HCT116 (cell line): ENCODE results near the gene AKAP8.

ENCODE experiments used
- EZH2 ChIP-seq: fragments of 200-600 bp; sonication (generic); IDR thresholded peaks from 2 replicates; pipeline ENCODE4 v1.6.1; 2017; ENCODE audit warnings: antibody characterized with exemption, mixed run types
- POLR2A ChIP-seq: IDR thresholded peaks from 2 replicates; pipeline ENCODE4 v1.7.0; 2011; ENCODE audit warnings: borderline replicate concordance; ENCODE audit not compliant: insufficient read depth, insufficient read length; ENCODE audit errors: extremely low read depth
- POLR2AphosphoS5 ChIP-seq: IDR thresholded peaks from 2 replicates; pipeline ENCODE4 v1.6.1; 2011; ENCODE audit warnings: mild to moderate bottlenecking, low read depth, low read length, moderate library complexity
- RAD21 ChIP-seq: IDR thresholded peaks from 2 replicates; pipeline ENCODE4 v1.6.1; 2012; ENCODE audit warnings: low read depth, mild to moderate bottlenecking
- YY1 ChIP-seq: IDR thresholded peaks from 2 replicates; pipeline ENCODE4 v1.6.1; 2011; ENCODE audit warnings: low read length, low read depth, moderate library complexity, mild to moderate bottlenecking; ENCODE audit not compliant: insufficient replicate concordance; ENCODE audit errors: extremely low read depth
- TF ChIP-seq, protein P1 (sequence below), 3 experiments: fragments of 200-600 bp in 1 of 3; sonication (generic) in 1 of 3; IDR thresholded peaks in 2 of 3; conservative IDR thresholded peaks in 1 of 3; 2 replicates each; pipeline ENCODE4 v1.5.1; 2012 to 2017; ENCODE audit warnings: low read depth in 2 of 3, low read length in 2 of 3, antibody characterized with exemption in 1 of 3, borderline replicate concordance in 1 of 3, control low read depth in 1 of 3, mild to moderate bottlenecking in 1 of 3, mixed read lengths in 1 of 3, mixed run types in 1 of 3, moderate library complexity in 1 of 3; ENCODE audit not compliant: insufficient read depth in 1 of 3
- TF ChIP-seq, protein P2 (sequence below): IDR thresholded peaks from 2 replicates; pipeline ENCODE4 v1.6.1; 2012; ENCODE audit warnings: low read depth

DNA sequence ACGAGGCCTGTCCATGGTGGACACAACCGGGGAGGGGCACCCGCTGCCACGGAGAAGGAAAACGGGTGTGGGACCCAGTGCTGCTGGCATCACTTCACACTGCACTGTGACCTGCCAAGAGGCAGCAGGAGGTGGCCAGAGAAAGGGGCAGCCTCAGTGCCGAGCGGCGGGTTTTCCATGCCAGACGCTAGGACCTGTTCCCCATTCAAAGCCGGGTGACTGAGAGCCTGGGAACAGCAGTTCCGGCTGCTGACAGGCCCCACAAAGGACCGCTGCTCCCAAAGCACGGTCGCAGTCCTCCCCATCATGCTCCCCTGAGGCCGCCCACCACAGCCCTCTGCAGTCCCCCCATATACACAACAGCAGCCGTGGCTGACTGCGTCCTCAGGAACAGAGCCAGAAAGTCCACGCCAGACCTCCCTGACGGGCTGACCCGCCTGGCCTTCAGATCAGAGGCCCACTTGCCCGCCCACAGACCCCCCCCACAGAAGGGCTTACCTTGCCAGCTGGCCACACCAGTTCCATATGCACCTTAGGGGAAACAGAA lies 5.4 kb downstream of the AKAP8 start:
- TF ChIP-seq POLR2AphosphoS5 (no peak), POLR2A (no peak), RAD21 (no peak), EZH2 (no peak), YY1 (no peak)
- TF ChIP-seq, protein P1, sequence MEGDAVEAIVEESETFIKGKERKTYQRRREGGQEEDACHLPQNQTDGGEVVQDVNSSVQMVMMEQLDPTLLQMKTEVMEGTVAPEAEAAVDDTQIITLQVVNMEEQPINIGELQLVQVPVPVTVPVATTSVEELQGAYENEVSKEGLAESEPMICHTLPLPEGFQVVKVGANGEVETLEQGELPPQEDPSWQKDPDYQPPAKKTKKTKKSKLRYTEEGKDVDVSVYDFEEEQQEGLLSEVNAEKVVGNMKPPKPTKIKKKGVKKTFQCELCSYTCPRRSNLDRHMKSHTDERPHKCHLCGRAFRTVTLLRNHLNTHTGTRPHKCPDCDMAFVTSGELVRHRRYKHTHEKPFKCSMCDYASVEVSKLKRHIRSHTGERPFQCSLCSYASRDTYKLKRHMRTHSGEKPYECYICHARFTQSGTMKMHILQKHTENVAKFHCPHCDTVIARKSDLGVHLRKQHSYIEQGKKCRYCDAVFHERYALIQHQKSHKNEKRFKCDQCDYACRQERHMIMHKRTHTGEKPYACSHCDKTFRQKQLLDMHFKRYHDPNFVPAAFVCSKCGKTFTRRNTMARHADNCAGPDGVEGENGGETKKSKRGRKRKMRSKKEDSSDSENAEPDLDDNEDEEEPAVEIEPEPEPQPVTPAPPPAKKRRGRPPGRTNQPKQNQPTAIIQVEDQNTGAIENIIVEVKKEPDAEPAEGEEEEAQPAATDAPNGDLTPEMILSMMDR (IDR thresholded peaks at IDR 0.05 in 2 of 3, conservative IDR thresholded peaks at IDR 0.05 in 1 of 3; ENCODE audit: borderline replicate concordance in 1 of 3, insufficient read depth in 1 of 3, low read depth in 2 of 3, low read length in 2 of 3) = no peak
- TF ChIP-seq, protein P2, sequence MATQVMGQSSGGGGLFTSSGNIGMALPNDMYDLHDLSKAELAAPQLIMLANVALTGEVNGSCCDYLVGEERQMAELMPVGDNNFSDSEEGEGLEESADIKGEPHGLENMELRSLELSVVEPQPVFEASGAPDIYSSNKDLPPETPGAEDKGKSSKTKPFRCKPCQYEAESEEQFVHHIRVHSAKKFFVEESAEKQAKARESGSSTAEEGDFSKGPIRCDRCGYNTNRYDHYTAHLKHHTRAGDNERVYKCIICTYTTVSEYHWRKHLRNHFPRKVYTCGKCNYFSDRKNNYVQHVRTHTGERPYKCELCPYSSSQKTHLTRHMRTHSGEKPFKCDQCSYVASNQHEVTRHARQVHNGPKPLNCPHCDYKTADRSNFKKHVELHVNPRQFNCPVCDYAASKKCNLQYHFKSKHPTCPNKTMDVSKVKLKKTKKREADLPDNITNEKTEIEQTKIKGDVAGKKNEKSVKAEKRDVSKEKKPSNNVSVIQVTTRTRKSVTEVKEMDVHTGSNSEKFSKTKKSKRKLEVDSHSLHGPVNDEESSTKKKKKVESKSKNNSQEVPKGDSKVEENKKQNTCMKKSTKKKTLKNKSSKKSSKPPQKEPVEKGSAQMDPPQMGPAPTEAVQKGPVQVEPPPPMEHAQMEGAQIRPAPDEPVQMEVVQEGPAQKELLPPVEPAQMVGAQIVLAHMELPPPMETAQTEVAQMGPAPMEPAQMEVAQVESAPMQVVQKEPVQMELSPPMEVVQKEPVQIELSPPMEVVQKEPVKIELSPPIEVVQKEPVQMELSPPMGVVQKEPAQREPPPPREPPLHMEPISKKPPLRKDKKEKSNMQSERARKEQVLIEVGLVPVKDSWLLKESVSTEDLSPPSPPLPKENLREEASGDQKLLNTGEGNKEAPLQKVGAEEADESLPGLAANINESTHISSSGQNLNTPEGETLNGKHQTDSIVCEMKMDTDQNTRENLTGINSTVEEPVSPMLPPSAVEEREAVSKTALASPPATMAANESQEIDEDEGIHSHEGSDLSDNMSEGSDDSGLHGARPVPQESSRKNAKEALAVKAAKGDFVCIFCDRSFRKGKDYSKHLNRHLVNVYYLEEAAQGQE = no peak
